Left renal cortex interstitium (tissue), 4 donors: ENCODE measurements around the gene CRTC3. TPM values are rescaled to one million over a fixed set of nuclear protein-coding genes. Genes with fewer than 3 reads are reported as not detected.
"Not testable (repeated sequence)": the region's sequence is repeated elsewhere in the genome, so short reads cannot be mapped to it uniquely, and the experiment has no call there.

Experiments used
- DNase-seq, 4 donors: peaks; one replicate each; pipeline ENCODE4 v3.0.0-alpha.2; 2013; ENCODE audit warnings: low read depth in 4 of 4, low spot score in 2 of 4, missing footprints in 1 of 4
- polyA plus RNA-seq, 4 donors: library from polyadenylated mRNA; unstranded; fragments of 120-200 nt; gene quantifications; one replicate each; pipeline ENCODE4 v1.2.1, GENCODE V29; 2013; ENCODE audit not compliant: insufficient read length in 4 of 4

CRTC3 gene
- polyA plus RNA-seq, 4 donors = 27.0 to 36.8 (median 30.7) TPM

DNA sequence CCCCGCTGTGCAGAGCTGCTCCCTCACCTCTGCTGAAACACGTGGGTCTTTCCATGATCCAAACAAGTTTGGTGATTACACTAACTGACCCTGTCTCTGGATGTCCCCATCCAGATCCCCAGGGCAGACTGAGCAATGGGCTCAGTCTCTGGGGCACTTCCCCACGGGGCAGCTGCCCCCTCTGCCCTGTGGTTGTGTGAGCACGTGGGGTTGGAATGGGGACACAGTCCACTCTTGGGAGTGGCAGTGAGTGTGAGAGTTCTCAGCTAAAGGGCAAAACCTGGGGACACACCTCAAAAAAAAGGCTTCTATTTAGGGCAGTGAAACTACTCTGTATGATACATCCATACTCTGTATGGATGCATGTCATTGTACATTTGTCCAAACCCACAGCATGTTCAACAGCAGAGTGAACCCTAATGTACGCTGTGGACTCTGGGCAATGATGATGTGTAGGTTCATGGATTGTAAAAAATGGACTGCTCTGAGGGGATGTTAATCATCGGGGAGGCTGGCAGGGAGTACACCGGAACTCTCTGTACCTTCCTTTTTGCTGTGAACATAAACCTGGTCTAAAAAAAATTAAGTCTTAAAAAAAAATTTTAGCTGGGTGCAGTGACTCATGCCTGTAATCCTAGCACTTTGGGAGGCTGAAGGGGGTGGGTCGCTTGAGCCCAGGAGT lies 137.5 kb downstream of the CRTC3 start:
- DNase-seq = no peak

GRCh38 chr15:90667755-90668345 lies 138.1 kb downstream of the CRTC3 start:
- not testable (repeated sequence) for DNase-seq

DNA sequence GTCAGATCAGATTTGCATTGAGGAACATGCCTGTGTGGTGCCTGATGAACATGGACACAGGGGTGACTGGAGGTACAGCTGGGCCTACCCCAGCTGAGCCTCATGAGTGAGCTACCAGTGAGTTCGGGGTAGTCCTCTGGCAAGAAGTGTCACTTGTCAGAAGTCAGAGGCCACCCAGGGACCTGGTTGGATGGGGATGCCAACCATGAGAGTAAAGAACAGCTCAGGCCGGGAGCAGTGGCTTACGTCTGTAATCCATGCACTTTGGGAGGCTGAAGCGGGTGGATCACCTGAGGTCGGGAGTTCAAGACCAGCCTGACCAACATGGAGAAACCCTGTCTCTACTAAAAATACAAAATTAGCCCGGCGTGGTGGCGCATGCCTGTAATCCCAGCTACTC lies 140.9 kb downstream of the CRTC3 start:
- DNase-seq = not testable (repeated sequence)

DNA sequence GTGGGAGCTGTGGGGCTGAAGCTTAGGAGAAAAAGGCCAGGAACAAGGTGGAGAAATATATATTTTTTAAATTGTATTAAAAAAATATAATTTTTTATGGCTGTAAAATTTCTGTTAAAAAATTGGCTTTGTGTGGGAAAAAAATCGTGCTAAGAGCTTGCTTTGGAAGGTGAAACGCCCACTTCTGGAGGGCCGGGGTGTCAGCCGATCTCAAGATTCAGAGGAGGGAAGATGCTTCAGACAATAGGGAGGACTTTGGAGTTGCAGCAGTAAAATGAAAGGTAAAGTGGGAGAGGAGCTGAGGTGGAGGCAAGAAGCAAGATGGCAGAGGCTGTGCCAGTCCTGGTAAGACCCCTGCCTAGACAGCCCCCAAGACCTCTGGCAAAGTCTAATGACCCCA lies 141.5 kb downstream of the CRTC3 start:
- no peak for DNase-seq

GRCh38 chr15:90673357-90673756 lies 143.6 kb downstream of the CRTC3 start:
- not testable (repeated sequence) for DNase-seq

GRCh38 chr15:90674476-90674875 lies 144.8 kb downstream of the CRTC3 start:
- DNase-seq = no peak

- DNase-seq = no peak
These were observed 145.7 kb downstream of the CRTC3 start for GRCh38 chr15:90675464-90675863.

- DNase-seq = no peak
These were observed 148.4 kb downstream of the CRTC3 start for GRCh38 chr15:90677807-90678790.

DNA sequence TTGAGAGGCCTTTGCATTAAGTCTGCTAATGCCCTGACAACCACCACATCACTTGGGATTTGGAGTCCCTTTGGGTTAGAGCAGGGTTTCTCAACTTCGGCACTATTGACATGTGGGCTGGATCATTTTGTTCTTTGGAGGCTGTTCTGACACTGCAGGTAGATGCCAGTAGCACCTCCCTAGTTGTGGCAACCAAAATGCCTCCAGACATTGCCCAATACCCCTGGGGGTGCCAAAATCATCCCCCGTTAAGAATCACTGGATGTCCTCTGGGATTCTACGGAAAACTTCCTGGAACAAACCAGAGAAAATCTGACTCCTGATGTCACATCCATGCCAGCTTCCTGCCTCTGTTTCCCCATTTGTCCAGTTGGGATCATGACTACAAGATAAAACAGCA lies 150.2 kb downstream of the CRTC3 start:
- no peak for DNase-seq

DNA sequence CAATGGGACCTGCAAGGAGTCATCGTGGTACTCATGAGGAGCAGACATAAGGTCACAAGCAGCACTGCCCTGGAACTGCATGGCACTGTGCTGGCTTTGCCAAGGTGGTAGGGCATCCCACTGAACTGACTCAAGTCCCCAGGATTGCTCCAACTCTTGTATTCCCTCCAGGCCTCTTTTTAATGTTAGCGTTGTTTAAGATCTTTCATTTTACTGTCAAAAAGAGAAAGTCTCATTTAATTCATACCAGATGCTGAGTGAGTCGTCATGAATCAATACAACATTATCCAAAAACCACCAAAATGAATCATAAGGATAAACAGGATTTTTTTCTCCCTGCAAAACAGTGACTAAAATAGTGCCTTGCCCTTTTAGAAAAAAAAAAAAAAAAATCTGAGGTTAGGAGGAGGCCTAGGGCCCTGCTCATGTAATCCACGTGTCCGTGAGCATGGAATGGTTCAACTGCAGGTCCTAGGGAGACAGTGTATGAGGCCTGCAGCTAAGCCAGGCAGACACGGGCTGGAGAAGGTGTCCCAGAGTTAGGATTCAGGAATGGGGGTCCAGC lies 150.7 kb downstream of the CRTC3 start:
- no peak for DNase-seq

DNA sequence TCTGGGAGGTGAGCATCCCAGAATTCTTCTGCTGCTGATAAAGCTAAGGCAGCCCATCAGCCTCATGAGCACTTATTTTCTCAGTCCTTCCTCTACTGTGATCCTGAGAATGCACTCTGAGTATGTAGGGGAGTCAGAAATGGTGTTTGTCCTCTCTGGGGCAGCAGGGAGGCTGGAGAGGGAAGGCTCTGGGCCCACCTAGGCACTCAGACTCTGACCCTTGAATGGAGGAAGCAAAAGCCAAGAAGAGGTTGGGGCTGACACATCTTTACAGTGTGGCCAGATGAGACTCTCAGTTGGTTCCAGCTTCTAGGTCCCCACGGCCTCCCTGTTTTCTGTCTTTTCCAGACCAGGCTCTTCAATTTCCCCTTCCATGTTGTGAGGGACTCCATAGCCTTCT lies 151.3 kb downstream of the CRTC3 start:
- no peak for DNase-seq

GRCh38 chr15:90681480-90681879 lies 151.8 kb downstream of the CRTC3 start:
- no peak for DNase-seq

DNA sequence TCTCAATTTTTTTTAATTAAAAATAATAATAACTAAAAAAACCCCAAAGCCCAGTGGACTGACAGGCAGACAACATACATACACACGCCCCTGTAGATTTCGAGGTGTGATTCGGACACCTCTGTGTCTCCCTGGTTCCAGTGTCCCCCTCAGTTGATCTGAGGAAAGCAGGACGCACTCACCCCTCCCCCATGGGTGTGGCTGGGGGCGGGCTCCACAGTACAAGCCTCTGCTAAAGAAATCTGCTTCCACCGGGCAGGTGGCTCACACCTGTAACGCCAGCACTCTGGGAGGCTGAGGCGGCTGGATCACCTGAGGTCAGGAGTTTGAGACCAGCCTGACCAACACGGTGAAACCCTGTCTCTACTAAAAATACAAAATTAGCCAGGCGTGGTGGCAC lies 153.6 kb downstream of the CRTC3 start:
- no peak for DNase-seq

DNA sequence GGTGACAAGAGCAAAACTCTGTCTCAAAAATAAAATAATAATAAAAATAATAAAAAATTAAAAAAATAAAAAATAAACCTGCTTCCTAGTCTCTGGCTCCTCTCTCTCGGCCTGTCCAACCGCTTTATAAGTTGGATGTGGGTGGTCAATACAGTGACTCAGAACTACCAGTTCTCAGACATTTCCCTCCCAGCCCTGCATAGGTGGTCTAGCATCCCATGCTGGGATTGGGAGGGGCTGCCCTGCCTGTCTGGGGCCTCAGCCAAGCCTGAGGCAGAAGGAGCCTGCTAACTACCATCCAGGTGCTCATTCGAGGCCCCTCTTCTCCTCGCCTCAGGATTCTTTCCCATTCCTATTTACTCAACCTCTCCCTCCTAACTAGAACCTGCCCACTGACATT lies 154.2 kb downstream of the CRTC3 start:
- DNase-seq = no peak

DNA sequence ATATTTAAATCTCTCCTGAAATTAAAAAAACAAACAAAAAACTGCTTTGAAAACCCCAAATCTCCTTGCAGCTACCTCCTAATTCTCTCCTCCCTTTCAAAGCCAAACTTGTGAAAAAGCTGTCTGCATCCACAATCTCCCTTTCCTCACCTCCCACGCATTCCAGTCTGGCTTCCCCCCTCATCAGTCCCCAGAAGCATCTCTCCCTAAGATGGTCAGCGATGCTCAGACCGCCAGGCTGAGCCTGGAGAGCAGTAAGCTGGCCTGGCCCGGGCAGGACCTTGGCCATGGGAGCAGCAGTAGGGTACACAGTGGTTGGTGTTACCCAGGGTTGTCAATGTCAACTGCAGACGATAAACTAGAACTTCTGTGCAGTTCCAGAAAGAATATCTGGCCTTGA lies 154.6 kb downstream of the CRTC3 start:
- peak in 1 of 4 donors; percentile 13 for DNase-seq

GRCh38 chr15:90685591-90686434 lies 156.1 kb downstream of the CRTC3 start:
- DNase-seq = no peak

DNA sequence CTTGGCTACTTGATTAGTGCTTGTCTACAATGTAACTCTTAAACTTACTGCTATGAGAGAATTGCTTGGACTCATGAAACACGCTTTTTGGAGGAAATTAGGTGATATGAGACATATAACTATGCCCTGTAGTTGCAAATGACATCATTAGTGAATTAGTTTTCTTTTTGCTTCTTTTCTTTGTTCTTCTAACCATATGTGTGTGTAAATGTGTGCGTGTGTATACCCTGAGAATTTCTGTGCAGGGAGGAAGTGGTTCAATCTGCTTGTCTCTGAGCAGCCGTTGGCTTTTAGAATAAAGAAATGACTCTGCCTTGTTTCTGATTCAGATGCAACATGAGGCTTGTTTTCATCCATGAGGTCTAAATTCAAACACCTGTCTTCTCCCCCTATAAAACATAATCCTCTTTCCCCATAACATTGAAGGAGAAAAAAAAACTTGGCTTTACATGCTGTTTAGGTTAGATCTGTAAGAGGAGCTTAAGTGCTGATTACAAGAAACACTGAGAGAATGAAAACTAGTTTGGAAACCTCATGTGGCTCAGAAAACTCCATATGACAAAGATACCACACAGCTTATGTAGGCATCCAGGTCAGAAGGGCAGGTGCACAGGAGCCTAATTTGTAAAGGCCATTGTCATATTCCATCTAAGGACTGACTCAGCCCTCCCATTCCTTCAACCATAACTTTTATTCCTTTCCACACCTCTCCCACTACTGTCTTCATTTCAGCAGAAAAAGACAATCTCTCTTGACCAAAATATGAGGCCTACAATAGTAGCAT lies 156.9 kb downstream of the CRTC3 start:
- DNase-seq = no peak

GRCh38 chr15:90689326-90689961 lies 159.7 kb downstream of the CRTC3 start:
- DNase-seq = not testable (repeated sequence)

GRCh38 chr15:90690585-90690984 lies 160.9 kb downstream of the CRTC3 start:
- DNase-seq = no peak
